ENCODE data around the gene RPA4.

DNA sequence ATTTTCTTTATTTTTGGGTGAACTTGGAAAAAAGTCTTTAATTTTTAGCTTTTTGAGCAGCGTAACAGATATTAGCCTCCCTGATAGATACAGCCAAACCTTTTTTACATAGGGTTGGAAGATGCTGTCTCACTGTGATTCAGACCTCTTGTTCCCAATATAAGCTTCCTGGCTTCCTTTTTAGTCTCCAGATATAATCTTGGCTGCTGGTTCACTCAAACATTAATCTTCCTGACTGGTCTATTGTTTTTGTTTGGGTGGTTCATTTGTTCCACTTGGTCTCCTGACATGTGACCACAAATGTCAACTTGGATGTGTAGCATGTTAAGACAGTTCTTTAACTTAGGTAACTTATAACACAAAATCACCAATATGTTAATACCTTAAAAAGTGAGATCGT is 23.0 kb downstream of the RPA4 start:
- TF ChIP-seq CEBPB (IDR thresholded peaks at IDR 0.05) (no peak), RAD21 (IDR thresholded peaks at IDR 0.05; ENCODE audit: low read depth) (no peak), ZBTB7A (IDR thresholded peaks at IDR 0.05; ENCODE audit: low read depth) (no peak), TAF1 (IDR thresholded peaks at IDR 0.05; ENCODE audit: low read depth) (no peak), FOXM1 (IDR thresholded peaks at IDR 0.05; ENCODE audit: borderline replicate concordance, low read depth) (no peak), YY1 (IDR thresholded peaks at IDR 0.05; ENCODE audit: low read depth) (no peak), EP300 (IDR thresholded peaks at IDR 0.05; ENCODE audit: borderline replicate concordance) (no peak), TEAD4 (IDR thresholded peaks at IDR 0.05) (no peak), EGR1 (IDR thresholded peaks at IDR 0.05) (no peak), NFIC (IDR thresholded peaks at IDR 0.05) (no peak), TCF12 (IDR thresholded peaks at IDR 0.05; ENCODE audit: low read depth) (no peak)
- TF ChIP-seq, protein P1, sequence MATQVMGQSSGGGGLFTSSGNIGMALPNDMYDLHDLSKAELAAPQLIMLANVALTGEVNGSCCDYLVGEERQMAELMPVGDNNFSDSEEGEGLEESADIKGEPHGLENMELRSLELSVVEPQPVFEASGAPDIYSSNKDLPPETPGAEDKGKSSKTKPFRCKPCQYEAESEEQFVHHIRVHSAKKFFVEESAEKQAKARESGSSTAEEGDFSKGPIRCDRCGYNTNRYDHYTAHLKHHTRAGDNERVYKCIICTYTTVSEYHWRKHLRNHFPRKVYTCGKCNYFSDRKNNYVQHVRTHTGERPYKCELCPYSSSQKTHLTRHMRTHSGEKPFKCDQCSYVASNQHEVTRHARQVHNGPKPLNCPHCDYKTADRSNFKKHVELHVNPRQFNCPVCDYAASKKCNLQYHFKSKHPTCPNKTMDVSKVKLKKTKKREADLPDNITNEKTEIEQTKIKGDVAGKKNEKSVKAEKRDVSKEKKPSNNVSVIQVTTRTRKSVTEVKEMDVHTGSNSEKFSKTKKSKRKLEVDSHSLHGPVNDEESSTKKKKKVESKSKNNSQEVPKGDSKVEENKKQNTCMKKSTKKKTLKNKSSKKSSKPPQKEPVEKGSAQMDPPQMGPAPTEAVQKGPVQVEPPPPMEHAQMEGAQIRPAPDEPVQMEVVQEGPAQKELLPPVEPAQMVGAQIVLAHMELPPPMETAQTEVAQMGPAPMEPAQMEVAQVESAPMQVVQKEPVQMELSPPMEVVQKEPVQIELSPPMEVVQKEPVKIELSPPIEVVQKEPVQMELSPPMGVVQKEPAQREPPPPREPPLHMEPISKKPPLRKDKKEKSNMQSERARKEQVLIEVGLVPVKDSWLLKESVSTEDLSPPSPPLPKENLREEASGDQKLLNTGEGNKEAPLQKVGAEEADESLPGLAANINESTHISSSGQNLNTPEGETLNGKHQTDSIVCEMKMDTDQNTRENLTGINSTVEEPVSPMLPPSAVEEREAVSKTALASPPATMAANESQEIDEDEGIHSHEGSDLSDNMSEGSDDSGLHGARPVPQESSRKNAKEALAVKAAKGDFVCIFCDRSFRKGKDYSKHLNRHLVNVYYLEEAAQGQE (IDR thresholded peaks at IDR 0.05; ENCODE audit: low read depth): no peak
- TF ChIP-seq, protein P2, sequence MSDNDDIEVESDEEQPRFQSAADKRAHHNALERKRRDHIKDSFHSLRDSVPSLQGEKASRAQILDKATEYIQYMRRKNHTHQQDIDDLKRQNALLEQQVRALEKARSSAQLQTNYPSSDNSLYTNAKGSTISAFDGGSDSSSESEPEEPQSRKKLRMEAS (IDR thresholded peaks at IDR 0.05): no peak
